Ishikawa (cell line): ENCODE measurements around the gene FAM234A.

Source experiments
- CEBPB ChIP-seq: IDR thresholded peaks from 2 replicates; pipeline ENCODE4 v1.6.1; 2012
- CREB1 ChIP-seq: IDR thresholded peaks from 2 replicates; pipeline ENCODE4 v1.6.1; 2012; ENCODE audit warnings: low read depth
- EGR1 ChIP-seq: IDR thresholded peaks from 2 replicates; pipeline ENCODE4 v1.6.1; 2012
- EP300 ChIP-seq: IDR thresholded peaks from 2 replicates; pipeline ENCODE4 v1.6.1; 2012; ENCODE audit warnings: borderline replicate concordance
- FOXM1 ChIP-seq: IDR thresholded peaks from 2 replicates; pipeline ENCODE4 v1.6.1; 2012; ENCODE audit warnings: low read depth, borderline replicate concordance
- MAX ChIP-seq: IDR thresholded peaks from 2 replicates; pipeline ENCODE4 v1.6.1; 2012
- NFIC ChIP-seq: IDR thresholded peaks from 2 replicates; pipeline ENCODE4 v1.6.1; 2012
- RAD21 ChIP-seq: IDR thresholded peaks from 2 replicates; pipeline ENCODE4 v1.6.1; 2012; ENCODE audit warnings: low read depth
- REST ChIP-seq: IDR thresholded peaks from 2 replicates; pipeline ENCODE4 v1.6.1; 2012; ENCODE audit warnings: low read depth, mild to moderate bottlenecking
- TAF1 ChIP-seq: IDR thresholded peaks from 2 replicates; pipeline ENCODE4 v1.6.1; 2012; ENCODE audit warnings: low read depth, mild to moderate bottlenecking
- TCF12 ChIP-seq: IDR thresholded peaks from 2 replicates; pipeline ENCODE4 v1.6.1; 2012; ENCODE audit warnings: low read depth
- TEAD4 ChIP-seq: IDR thresholded peaks from 2 replicates; pipeline ENCODE4 v1.6.1; 2012
- USF1 ChIP-seq: IDR thresholded peaks from 2 replicates; pipeline ENCODE4 v1.6.1; 2012
- YY1 ChIP-seq: IDR thresholded peaks from 2 replicates; pipeline ENCODE4 v1.6.1; 2012; ENCODE audit warnings: low read depth
- ZBTB7A ChIP-seq: IDR thresholded peaks from 2 replicates; pipeline ENCODE4 v1.6.1; 2012; ENCODE audit warnings: low read depth

The FAM234A gene

GRCh38 chr16:265711-266110 lies 31.1 kb downstream of the FAM234A start:
- TF ChIP-seq EGR1 (no peak), NFIC (no peak), RAD21 (no peak), TAF1 (no peak), CREB1 (no peak), USF1 (no peak), REST (no peak), YY1 (no peak), ZBTB7A (no peak), CEBPB (no peak), TCF12 (no peak), MAX (no peak)

GRCh38 chr16:266258-267164 lies 31.9 kb downstream of the FAM234A start:
- TF ChIP-seq YY1 (no peak), CEBPB (no peak), TEAD4 (no peak), ZBTB7A (no peak), FOXM1 (no peak), EGR1 (no peak), RAD21 (no peak), EP300 (no peak), NFIC (no peak), MAX (no peak), REST (no peak), USF1 (no peak), TAF1 (no peak), TCF12 (no peak), CREB1 (no peak)

- TF ChIP-seq MAX, result no peak
- TF ChIP-seq FOXM1, result no peak
- no peak for TF ChIP-seq RAD21
- no peak for TF ChIP-seq TEAD4
- no peak for TF ChIP-seq ZBTB7A
- TF ChIP-seq REST, result no peak
- no peak for TF ChIP-seq USF1
- no peak for TF ChIP-seq TAF1
- no peak for TF ChIP-seq CEBPB
- TF ChIP-seq EGR1, result no peak
- no peak for TF ChIP-seq EP300
Observed at GRCh38 chr16:268141-269053, 33.8 kb downstream of the FAM234A start.
